ENCODE data around the gene TCF12.

Gene TCF12

DNA sequence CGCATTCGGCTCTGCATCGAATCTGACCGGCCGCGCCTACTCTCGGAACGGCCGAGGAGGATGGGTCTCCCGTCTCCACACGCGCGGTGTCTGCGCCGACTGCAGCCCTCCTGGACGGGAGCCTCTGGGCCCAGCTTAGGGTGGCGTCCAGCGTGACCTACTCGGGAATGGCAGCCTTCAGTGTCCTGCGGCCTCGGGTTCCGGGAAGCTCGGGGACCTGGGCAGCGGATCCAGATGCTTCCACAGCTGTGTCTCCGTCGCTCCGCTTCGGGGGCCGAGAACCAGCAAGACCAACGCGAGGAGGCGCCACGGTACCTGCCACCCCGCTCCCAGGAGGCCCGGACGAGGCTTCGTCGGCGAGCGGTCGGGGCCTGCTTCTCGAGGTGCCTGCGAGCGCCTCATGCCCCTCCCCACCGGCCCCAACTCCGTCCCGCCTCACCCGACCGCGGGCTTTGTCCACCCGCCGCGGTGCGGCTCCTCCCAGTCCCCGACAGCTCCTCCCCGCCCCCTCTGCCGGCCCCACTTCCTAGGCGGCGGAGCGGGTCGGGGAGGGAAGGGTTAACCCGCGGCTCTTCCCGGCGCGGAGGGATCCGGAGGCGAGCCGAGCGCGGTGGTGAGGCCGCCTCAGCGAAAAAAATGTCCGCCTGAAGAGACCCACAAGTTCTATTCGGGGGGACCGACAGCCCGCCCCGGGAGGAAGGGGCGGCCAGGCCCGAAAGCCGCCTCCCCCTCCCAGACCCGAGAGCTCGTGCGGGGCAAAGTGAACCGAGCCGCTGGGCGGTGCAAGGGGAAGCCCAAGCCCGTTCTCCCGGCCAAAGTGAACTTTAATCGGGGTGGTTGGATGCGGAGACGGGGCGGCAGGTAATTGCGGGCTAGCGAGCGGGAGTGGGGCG lies at the start of gene TCF12:
Gene TCF12, plus strand, starts transcription at position 599 of the 893 bp plus-strand sequence. CDS start 1,270 bp downstream, outside the sequence.
- DNase-seq, result peak; percentile 28

DNA sequence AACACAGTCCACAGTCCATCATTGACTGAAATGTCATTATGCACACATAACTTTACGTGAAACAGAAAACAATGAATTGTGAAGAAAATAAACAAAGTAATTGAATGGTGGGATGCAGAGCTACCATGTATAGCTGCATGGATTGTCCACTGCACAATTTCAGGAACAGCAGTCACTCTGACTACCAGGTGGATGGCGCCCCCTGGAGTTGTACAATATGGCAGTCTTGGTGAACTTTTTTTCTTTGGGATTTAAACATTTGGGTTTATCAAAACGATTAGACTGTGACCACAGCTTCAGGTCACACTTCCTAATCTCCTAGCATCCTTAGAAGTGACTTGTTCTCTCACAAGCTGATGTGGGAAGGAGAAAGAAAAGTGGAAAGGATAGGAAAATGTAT lies 48.9 kb upstream of the TCF12 start:
- DNase-seq, result peak; percentile 49

DNA sequence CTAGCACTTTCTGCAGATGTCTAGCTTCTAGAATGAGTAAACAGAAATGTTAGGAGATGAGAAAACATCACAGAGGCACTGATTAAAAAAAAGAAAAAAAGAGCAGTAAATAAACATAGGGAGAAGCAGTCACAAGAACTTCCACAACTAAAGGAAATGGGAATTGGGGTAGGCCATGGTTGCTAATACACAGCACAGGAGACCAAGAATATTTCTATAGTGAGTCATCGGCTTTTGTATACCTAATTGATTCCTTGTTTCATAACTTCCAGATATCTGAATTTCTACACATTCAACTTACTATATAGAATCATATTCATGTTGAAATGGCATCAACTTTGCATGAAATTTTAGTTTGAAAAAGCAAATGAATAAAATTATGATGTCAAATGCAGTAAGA lies 47.3 kb upstream of the TCF12 start:
- no peak for DNase-seq

DNA sequence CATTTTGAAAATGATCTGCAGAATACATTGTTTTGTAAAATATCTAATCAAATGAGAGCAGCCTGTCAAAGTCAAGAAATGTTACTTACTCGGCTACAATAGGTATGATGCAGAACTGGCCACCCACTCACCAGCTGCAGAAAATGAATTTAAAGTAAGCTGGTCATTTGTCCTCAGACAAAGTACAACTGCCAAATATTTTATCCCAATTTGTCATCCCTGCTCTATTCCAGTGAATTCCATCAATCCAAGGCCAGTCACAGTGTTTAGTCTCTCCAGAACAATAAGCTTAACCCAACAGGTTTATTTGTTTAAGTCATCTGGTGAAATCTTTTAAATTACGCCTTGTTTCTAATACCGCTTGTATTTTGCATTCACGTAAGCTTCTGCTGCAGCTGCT lies 46.6 kb upstream of the TCF12 start:
- no peak for DNase-seq

DNA sequence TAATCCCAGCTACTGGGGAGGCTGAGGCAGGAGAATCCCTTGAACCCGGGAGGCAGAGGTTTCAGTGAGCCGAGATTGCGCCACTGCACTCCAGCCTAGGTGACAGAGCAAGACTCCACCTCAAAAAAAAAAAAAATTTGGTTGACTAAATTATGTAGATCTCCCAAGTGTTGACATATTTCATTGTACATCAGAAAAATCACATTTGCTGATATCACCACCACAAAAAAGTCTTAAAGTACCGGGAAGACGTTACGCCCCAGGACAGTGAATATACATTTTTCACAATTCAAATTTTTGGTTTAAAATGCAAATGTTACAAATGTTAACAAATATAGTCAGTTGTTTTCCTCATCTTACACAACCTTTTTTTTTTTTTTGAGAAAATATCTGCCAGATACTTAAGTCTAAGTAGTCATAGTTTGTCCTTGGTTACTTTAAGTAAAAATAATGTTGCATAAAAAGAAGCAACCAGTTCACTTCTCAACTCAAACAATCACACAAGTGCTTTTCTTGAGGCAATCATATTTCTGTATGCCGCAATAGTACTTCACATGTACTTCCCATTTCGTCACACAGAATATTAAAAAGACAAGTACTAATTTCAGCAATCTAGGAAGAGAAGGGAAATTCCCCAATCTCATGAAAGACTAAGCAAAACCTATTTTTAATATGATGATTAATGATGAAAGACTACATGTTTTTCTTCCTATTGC lies 41.0 kb upstream of the TCF12 start:
- DNase-seq, result no peak

DNA sequence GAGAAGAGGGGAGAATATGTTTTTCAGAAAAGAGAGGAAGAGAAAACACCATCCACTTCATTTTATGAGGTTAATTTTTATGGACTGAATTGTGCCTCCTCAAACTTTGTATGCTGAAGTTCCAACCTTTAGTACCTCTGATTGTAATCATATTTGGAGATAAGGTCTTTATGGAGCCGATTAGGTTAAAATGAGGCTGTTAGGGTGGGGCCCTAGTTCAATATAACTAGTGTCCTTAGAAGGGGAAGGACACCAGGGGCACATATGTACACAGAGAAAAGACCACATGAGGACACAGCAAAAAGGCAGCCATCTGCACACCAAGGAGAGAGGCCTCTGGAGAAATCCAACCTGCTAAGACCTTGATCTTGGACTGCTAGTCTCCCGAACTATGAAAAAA lies 38.9 kb upstream of the TCF12 start:
- DNase-seq, result no peak

DNA sequence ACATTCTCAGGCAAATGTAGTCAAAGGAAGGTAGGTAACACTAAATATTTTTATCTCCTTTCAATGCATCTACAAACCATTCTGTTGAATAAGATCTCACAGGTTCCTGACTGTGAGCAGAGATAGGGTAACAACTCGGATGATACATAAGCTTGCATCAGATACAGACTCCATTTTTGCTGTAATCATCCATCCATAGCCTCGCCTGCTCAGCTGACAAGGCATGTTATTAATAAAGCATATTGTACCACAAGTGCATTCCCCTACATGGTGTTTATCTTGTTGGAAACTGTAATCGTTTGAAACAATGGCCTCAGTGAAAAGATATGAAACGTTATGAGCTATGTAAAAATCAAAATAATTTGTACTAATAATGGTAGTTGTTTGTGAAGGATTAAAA lies 35.4 kb upstream of the TCF12 start:
- no peak for DNase-seq

DNA sequence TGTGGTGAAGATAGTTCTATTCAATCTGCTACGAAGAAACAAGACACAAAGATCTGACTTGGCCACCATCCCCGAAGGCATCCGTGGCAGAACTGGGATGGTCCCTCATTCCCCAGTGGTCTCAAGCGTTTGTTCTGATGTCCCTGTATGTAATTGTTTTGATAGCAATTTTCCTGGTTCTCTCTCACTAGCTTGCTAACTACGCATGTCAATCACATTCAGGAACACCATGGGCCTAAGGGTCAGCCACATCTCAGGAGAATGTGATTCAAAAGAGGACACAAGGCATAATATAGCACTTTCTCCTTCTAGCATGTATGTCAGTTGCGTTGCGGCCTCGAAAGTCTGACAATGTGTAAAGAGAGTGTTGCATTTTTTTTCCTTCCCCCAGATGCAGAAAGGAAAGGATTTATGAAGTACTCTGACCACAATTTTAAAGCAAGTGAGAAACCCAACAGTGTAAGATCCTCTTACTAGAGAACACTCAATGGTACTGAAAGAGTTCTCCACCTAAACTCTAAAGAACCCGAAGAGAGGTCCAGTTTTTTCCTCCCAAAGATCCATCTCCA lies 32.0 kb upstream of the TCF12 start:
- no peak for DNase-seq

DNA sequence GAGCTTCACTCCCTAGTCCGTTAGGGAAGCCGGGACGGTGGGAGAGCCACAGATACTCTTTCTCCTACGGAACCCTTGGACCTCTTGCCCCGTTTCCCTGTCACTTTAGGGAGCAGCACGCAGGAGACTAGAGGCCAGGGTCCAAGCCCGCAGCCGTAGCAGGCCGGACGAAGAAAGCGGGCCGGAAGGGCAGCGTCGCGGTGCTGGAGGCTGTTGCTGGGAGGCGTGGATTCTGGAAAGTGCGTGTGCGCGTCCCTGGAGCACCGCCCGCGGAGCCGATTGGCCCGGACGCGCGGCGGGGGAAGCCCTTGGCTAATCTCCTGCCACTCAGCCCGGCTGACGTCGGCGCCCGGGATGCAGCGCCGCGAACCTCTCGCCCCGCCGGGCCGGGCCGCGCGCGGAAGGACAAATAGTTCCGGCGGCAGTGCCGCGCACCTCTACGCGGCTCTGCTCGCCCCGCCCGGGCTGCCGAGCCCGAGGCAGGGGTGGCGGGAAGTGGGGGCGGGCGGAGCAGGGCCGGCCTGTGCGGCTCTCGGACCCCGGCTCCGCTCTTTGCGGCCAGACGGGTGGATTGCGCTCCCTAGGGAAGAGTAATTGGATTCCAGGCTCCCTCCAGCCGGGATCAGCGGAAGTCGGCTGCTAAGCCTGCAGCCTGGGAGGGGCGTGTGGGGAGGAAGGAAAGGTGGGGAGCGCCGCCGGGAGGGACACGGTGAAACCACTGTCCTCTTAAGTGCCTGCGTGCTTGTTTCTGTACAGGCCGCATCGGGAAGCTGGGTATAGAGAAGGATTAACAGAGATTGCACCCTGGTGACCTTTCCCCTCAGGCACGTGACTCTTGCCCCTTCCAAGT lies 31.3 kb upstream of the TCF12 start:
- DNase-seq, result peak; percentile 54

DNA sequence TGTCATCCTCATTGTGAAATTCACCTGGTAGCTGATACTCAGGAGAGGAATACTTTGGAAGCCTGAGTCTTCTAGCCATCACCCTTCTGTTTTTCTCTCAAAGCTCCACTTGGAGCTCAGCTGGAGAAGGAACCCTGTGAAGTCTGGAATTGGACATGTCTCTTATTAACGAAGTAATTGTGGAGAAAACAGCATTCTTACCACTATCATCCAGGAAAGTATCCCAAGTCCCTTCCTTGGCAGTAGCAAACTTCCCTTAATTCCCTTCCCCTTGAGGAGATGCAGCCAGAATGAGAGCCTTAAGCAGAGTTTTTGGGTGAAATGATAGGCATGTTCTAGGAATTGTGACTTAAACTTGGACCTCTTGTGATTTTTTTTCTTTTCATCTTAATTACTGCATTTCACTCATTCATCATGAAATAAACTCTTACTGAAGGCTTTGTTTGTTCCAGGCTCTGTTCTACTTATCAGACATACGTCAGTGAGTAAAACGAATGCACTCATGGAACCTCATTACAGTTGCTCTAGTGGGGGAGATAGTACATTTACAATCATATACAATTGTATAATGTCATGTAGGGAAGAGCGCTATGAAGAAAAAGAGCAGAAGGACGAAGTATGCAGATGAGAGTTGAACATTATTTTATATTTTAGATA lies 30.5 kb upstream of the TCF12 start:
- no peak for DNase-seq

DNA sequence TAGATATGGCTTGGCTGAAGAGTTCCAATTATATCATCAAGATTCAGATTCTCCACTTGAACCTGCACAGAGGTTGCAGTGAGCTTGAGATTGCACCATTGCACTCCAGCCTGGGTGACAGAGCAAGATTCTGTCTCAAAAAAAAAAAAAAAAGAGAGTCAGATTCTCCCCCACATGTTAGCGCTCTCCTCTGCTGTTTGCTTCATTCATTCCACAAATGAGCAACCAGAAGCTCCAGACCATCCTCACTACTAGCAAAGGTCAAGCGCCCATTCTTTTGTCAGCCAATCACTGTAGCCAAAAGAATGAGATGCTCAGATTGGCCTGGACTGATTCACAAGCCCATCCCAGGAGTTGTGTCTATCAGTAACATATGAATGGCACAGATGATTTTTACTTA lies 28.4 kb upstream of the TCF12 start:
- DNase-seq, result no peak

DNA sequence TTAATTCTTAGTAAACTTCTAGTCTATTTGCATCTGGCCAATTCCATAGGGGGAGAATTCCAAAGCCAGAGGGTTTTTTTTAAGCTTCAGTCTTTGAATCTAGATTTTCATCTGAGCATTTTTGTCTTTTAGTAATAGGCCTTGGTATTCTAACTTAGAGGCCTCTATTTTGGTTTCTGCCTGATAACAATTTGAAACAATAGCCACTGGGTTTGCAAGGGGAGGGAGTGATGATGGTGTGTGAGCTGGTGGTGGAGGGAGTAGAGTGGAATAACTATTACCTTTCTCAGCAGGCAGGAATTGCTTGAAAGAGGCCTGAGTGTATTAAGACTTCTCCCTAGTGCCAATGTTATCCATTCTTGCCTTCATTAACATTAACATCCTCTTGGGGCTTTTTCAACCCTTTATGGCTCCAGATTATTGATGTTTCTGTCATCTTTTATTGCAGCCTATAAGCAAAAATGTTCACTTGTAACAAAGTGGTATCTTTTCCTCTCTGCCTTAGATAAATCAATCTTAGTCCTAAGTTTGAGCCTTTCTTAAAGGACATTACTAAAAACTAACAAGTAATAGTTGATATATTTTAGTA lies 26.5 kb upstream of the TCF12 start:
- DNase-seq, result no peak

DNA sequence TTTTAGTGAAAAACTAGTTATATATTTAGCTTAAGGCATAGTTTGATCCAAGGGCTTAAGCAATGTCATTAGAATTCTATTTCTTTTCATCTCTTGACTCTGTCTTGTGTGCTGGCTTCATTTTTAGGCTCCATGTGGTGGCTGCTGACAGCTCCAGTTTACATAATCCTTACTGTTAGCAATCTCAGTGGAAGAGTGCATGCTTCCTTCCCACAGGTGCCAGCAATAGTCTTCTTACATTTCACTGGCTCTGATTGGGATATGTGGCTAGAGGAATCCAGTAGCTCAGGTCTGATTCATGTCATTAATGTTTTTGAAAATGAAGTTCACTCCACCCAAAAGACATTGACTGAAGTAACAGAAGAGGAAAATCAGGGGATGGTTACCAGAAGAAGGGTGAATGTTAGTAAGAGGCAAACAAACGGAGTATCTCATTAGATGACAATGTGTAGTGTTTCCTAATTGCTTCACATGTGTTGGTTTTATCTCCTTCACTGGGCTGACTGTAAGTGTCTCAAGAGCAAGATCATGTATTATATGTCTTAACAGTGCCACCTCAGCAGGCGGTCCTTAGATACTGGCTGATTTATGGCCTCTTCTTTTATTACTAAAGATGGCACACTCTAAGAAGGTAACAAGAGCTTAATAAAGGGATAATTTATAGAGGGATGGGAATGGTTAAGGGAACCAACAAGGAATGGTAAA lies 25.6 kb upstream of the TCF12 start:
- DNase-seq, result no peak

DNA sequence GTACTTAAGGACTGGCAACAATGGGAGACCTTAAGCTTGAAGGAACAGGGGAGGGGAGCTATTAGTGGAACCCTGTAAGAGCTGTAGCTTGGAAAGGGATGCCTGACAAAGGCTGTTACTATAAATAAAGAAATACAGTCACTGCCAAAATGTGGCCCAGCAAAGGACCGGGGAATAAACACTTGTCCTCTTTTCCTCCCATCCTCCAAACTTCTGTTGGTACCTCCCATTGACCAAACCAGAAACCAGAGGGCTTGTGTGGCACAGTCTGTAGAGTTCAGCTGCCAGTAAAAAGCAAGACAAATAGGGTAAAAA lies 25.1 kb upstream of the TCF12 start:
- DNase-seq, result no peak

DNA sequence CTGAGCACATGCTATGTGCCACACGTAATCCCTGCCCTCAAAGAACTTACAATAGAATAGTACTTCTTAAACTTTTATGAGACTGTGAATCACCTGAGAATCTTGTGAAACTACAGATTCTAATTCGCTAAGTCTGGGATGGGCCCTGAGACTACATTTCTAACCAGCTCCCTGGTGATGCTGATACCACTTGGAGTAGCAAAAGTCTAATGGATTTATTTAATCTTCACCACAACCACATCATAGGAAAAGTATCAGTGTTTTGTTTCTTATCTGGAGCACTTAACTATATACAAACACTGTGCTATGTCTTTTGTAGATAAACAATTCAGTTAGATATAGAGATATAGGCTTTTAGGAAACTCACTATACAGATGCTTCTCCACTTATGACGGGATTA lies 23.8 kb upstream of the TCF12 start:
- DNase-seq, result no peak

DNA sequence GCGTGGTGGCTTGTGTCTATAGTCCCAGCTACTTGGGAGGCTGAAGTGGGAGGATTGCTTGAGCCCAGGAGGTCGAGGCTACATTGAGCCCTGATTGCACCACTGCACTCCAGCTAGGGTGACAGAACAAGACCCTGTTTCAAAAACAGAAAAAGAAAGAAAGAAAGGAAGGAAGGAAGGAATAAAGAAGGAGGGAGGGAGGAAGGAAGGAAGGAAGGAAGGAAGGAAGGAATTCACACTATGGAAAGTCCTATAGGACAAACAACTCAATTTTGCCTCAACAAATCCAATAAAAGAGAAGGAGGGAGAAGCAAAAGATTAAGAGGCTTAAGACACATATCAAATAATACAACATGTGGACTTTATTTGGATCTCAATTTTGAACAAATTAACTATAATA lies 16.5 kb upstream of the TCF12 start:
- no peak for DNase-seq

DNA sequence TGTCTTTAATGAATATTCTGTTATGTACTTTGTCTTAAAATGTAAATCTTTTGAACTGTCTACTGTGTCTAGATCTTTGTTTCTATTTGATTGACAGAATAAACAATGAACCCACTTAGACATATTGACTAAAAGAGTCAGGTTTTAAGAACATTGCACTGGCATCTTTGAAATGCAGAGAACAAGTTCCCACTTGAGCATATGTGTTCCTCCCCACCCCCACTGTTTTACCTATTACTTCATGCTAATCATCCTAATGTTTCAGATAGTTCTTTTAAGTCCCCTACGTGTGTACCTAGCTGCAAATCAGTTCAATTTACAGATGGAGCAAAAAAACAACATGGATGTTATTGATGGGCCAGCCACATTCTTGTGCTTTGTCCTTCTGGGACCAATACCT lies 11.7 kb upstream of the TCF12 start:
- no peak for DNase-seq

DNA sequence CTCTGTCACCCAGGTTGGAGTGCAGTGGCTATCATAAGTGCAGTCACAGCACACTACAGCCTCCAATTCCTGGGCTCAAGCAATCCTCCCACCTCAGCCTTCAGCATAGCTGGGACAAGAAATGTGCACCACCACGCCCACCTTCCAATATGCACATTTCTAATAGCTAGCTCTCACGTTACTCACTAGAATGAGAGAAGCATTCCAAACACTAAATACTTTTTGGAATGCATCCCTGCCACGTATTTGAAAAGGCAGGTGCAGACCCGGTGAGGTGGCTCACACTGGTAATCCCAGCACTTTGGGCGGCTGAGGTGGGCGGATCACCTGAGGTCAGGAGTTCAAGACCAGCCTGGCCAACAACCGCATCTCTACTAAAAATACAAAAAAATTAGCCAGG lies 7.6 kb upstream of the TCF12 start:
- DNase-seq, result no peak

DNA sequence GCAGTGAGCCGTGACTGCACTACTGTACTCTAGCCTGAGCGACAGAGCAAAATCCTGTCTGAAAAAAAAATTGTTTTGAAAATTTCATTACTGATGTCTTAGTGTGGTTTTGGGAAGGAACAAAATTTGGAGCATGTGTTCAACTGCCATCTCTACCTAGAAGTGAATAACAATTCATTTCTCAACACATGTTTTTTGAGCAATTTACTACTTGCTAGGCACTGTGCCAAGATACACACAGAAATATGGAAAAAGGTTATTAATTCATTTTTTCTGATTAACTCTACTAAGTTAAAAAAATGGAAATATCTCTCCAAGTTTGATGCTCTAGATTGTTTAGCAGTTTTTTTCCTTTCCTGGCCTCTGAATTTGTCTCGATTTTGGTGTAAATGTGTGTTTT lies 5.2 kb upstream of the TCF12 start:
- DNase-seq, result no peak

DNA sequence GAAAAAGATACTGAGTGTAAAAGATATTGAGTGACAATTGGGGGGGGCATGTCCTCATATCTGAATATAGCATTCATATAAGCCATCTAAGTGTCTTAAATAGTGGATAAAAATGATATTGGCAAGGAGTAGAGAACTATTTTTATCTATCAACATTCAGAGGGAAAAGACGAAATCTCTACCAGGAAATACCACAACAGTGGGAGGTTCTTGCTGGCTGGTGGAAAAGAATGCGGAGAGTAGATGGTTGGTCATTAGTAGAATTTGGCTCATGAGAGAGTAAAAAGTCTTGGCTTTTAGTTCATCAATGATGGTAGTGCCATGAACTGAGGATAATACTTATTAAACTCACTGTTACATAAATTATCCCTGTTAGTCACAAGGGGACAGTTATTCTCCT lies 4.8 kb upstream of the TCF12 start:
- no peak for DNase-seq

DNA sequence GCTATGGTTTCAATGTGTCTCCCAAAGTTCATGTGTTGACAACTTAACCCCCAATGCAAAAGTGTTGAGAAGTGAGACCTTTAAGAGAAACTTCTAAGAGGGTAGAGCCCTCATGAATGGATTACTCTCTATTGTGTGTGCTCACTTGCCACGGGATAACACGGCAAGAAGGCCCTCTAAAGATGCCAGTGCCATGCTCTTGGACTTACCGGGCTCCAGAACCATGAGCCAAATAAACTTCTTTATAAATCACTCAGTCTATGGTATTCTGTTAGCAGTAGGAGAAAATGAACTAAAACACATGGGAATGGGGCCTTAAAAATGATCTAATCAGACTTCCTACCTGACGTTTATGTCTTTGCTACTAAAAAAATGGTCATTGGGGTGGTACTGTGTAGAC lies 2.6 kb upstream of the TCF12 start:
- DNase-seq, result no peak
